DOHH2 (cell line): ENCODE results near the gene STMND1.

Source experiments
- H3F3A ChIP-seq: fragments of 200-600 bp; sonication (generic), shearing (Covaris generic); 2 replicates; pipeline ENCODE4 v1.6.0; 2016; ENCODE audit warnings: antibody characterized with exemption, mild to moderate bottlenecking; ENCODE audit not compliant: control insufficient read depth, insufficient read depth
- H3K27ac ChIP-seq: fragments of 200-600 bp; sonication (generic); 2 replicates; pipeline ENCODE4 v1.5.1; 2014; ENCODE audit warnings: low read depth, mild to moderate bottlenecking, low read length, moderate library complexity
- H3K27me3 ChIP-seq: fragments of 200-600 bp; sonication (generic); 2 replicates; pipeline ENCODE4 v1.6.1; 2014; ENCODE audit warnings: mild to moderate bottlenecking, low read length, mixed read lengths; ENCODE audit not compliant: control insufficient read depth
- H3K36me3 ChIP-seq: fragments of 200-600 bp; sonication (generic); 2 replicates; pipeline ENCODE4 v1.6.1; 2014; ENCODE audit warnings: mild to moderate bottlenecking, low read length, moderate library complexity, mixed read lengths; ENCODE audit not compliant: control insufficient read depth
- H3K4me1 ChIP-seq: fragments of 200-600 bp; sonication (generic); 2 replicates; pipeline ENCODE4 v1.6.1; 2014; ENCODE audit warnings: mild to moderate bottlenecking, low read length, mixed read lengths; ENCODE audit not compliant: control insufficient read depth
- H3K4me2 ChIP-seq: fragments of 200-600 bp; sonication (generic); 2 replicates; pipeline ENCODE4 v1.6.0; 2014; ENCODE audit warnings: mild to moderate bottlenecking, low read length, moderate library complexity
- H3K4me3 ChIP-seq: fragments of 200-600 bp; sonication (generic); 2 replicates; pipeline ENCODE4 v1.5.1; 2014; ENCODE audit warnings: mild to moderate bottlenecking, low read length, mixed read lengths
- H3K79me2 ChIP-seq: fragments of 200-600 bp; sonication (generic); 2 replicates; pipeline ENCODE4 v1.6.1; 2014; ENCODE audit warnings: mild to moderate bottlenecking, low read length, mixed read lengths; ENCODE audit not compliant: control insufficient read depth
- H3K9me2 ChIP-seq: fragments of 200-600 bp; sonication (generic); replicated peaks from 2 replicates; pipeline ENCODE4 v1.6.1; 2014; ENCODE audit warnings: mild to moderate bottlenecking, low read length, mixed read lengths; ENCODE audit not compliant: control insufficient read depth
- H3K9me3 ChIP-seq: fragments of 200-600 bp; sonication (generic); 2 replicates; pipeline ENCODE4 v1.6.1; 2014; ENCODE audit warnings: antibody characterized with exemption, low read length, mixed read lengths; ENCODE audit not compliant: control insufficient read depth, insufficient read depth
- H4K20me1 ChIP-seq: fragments of 200-600 bp; sonication (generic); 2 replicates; pipeline ENCODE4 v1.6.0; 2014; ENCODE audit warnings: low read depth, mild to moderate bottlenecking, antibody characterized with exemption, low read length, moderate library complexity; ENCODE audit not compliant: control insufficient read depth, insufficient read depth
- EZH2phosphoT487 ChIP-seq: fragments of 200-600 bp; sonication (generic); IDR thresholded peaks from 2 replicates; pipeline ENCODE4 v1.6.1; 2017; ENCODE audit warnings: borderline replicate concordance, mild to moderate bottlenecking, antibody characterized with exemption, low read length, moderate library complexity, mixed read lengths
- TF ChIP-seq, protein P1 (sequence below): fragments of 200-600 bp; sonication (generic); IDR thresholded peaks from one replicate; pipeline ENCODE4 v1.5.1; 2014; ENCODE audit warnings: antibody characterized with exemption, mild to moderate bottlenecking, low read depth, low read length; ENCODE audit not compliant: poor library complexity, severe bottlenecking

The STMND1 gene

DNA sequence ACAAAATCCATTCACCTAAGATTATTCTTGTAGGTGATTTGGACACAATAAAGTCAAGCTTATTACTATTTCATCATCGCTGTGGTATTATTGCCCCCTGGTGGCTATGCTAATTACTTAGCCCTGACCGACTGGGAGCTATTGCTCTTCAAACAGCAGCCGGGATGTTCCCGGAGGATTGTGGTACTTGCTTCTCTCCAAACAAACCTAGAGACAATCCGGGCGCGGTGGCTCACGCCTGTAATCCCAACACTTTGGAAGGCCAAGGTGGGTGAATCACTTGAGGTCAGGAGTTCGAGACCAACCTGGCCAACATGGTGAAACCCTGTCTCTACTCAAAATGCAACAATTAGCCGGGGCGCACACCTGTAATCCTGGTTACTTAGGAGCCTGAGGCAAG lies 15.4 kb upstream of the STMND1 start:
- Histone ChIP-seq H3K79me2 (no peaks in the 10 kb centered on the region), H4K20me1 (no peaks in the 10 kb centered on the region), H3K27ac (no peak overlapping the region), H3K9me3 (no peaks in the 10 kb centered on the region), H3K27me3 (no peaks in the 10 kb centered on the region), H3K36me3 (no peaks in the 10 kb centered on the region), H3K9me2 (no peaks in the 10 kb centered on the region), H3K4me2 (no peak overlapping the region), H3F3A (no peaks in the 10 kb centered on the region), H3K4me3 (no peak overlapping the region), H3K4me1 (no peaks in the 10 kb centered on the region)
- TF ChIP-seq, protein P1, sequence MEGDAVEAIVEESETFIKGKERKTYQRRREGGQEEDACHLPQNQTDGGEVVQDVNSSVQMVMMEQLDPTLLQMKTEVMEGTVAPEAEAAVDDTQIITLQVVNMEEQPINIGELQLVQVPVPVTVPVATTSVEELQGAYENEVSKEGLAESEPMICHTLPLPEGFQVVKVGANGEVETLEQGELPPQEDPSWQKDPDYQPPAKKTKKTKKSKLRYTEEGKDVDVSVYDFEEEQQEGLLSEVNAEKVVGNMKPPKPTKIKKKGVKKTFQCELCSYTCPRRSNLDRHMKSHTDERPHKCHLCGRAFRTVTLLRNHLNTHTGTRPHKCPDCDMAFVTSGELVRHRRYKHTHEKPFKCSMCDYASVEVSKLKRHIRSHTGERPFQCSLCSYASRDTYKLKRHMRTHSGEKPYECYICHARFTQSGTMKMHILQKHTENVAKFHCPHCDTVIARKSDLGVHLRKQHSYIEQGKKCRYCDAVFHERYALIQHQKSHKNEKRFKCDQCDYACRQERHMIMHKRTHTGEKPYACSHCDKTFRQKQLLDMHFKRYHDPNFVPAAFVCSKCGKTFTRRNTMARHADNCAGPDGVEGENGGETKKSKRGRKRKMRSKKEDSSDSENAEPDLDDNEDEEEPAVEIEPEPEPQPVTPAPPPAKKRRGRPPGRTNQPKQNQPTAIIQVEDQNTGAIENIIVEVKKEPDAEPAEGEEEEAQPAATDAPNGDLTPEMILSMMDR, result peak; percentile 54
- TF ChIP-seq EZH2phosphoT487, result no peak

DNA sequence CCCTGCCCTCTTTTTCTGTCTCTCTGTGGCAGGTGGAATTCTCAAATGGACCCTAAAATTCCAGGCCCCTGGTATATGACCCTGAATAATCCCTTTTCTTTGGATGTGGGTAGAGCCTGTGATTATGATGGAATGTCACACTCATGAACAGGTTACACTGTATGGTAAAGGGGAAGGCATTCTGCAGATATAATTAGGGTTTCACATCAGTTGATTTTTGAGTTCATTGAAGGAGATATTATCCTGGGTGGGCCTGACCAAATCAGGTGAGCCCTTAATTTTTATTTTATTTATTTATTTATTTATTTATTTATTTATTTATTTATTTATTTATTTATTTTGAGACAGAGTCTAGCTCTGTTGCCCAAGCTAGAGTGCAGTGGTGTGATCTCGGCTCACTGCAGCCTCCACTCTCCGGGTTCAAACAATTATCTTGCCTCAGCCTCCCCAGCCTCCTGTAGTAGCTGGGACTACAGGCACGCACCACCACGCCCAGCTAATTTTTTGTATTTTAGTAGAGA lies 13.7 kb upstream of the STMND1 start:
- H3K27me3 ChIP-seq, result no peaks in the 10 kb centered on the region
- H3F3A ChIP-seq, result no peaks in the 10 kb centered on the region
- no peaks in the 10 kb centered on the region for H3K9me3 ChIP-seq
- no peaks in the 10 kb centered on the region for H3K9me2 ChIP-seq
- H3K4me1 ChIP-seq, result no peaks in the 10 kb centered on the region
- no peaks in the 10 kb centered on the region for H4K20me1 ChIP-seq
- H3K4me2 ChIP-seq, result no peak overlapping the region
- no peak overlapping the region for H3K27ac ChIP-seq
- TF ChIP-seq EZH2phosphoT487, result no peak
- no peaks in the 10 kb centered on the region for H3K36me3 ChIP-seq
- H3K79me2 ChIP-seq, result no peaks in the 10 kb centered on the region
- H3K4me3 ChIP-seq, result no peak overlapping the region

DNA sequence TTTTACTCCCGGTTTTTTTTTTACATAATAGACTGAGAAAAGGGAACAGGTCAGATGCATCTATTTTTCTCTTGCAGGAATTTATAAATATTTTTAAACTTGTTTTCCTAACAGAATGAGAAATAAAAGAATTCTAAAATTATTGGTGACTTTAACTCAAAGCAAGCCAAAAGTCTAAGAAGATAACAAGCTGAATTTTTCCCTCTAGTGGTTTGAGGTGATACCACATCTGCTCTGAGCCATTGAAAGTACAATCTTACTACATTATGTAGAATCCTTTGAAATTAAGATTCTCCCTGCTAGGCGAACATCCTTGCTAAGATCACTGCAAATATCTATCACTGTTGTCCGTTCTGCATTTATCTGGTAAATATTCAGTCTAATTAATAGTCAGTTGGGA lies 10.7 kb upstream of the STMND1 start:
- Histone ChIP-seq H3K9me2 (no peaks in the 10 kb centered on the region), H3K27me3 (no peaks in the 10 kb centered on the region), H3K4me2 (no peak overlapping the region), H3K79me2 (no peaks in the 10 kb centered on the region), H3K9me3 (no peaks in the 10 kb centered on the region), H3F3A (no peaks in the 10 kb centered on the region), H3K4me1 (no peaks in the 10 kb centered on the region), H3K4me3 (no peak overlapping the region), H3K27ac (no peak overlapping the region), H4K20me1 (no peaks in the 10 kb centered on the region), H3K36me3 (no peaks in the 10 kb centered on the region)
- TF ChIP-seq, protein P1, result no peak
- no peak for TF ChIP-seq EZH2phosphoT487

DNA sequence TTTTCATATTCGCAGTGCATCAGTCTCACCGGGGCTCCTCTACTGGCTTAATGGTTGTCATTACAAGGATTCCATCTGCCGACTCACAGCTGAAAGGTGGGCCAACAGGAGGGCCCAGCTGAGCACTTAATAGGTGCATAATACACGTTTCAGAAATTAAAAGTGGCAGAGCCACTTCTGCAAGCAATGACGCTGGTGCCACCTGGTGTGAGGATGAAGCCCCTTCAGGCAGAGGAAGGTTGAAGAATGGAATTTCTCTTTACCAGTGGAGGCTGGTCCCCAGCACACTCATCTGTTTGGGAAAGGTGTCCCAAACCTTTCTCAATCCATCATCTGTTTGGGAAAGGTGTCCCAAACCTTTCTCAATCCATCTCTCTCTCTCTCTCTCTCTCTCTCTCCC lies 8.2 kb upstream of the STMND1 start:
- H3K4me1 ChIP-seq, result no peaks in the 10 kb centered on the region
- no peak overlapping the region for H3K4me2 ChIP-seq
- H3K36me3 ChIP-seq, result no peaks in the 10 kb centered on the region
- H3K9me3 ChIP-seq, result no peaks in the 10 kb centered on the region
- H3K79me2 ChIP-seq, result no peaks in the 10 kb centered on the region
- TF ChIP-seq, protein P1, result no peak
- TF ChIP-seq EZH2phosphoT487, result no peak
- no peaks in the 10 kb centered on the region for H3K9me2 ChIP-seq
- no peaks in the 10 kb centered on the region for H3F3A ChIP-seq
- no peaks in the 10 kb centered on the region for H4K20me1 ChIP-seq
- no peaks in the 10 kb centered on the region for H3K27me3 ChIP-seq
- H3K4me3 ChIP-seq, result no peak overlapping the region
- no peak overlapping the region for H3K27ac ChIP-seq
